ENCODE data around the gene UTP20.

- TF ChIP-seq, protein P1, sequence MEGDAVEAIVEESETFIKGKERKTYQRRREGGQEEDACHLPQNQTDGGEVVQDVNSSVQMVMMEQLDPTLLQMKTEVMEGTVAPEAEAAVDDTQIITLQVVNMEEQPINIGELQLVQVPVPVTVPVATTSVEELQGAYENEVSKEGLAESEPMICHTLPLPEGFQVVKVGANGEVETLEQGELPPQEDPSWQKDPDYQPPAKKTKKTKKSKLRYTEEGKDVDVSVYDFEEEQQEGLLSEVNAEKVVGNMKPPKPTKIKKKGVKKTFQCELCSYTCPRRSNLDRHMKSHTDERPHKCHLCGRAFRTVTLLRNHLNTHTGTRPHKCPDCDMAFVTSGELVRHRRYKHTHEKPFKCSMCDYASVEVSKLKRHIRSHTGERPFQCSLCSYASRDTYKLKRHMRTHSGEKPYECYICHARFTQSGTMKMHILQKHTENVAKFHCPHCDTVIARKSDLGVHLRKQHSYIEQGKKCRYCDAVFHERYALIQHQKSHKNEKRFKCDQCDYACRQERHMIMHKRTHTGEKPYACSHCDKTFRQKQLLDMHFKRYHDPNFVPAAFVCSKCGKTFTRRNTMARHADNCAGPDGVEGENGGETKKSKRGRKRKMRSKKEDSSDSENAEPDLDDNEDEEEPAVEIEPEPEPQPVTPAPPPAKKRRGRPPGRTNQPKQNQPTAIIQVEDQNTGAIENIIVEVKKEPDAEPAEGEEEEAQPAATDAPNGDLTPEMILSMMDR (IDR thresholded peaks at IDR 0.05) = no peak
- no peak for TF ChIP-seq ZFX (IDR thresholded peaks at IDR 0.05; ENCODE audit: borderline replicate concordance)
Measured at GRCh38 chr12:101407049-101407435, 127.1 kb downstream of the UTP20 start.
